Thyroid gland (tissue), 4 donors: ENCODE results near the gene POFUT2. TPM values are rescaled to one million over a fixed set of nuclear protein-coding genes. Genes with fewer than 3 reads are reported as not detected.

Source experiments
- DNase-seq, 2 donors: peaks; one replicate each; pipeline ENCODE4 v3.0.0-alpha.2; 2019
- H3K27ac ChIP-seq, 3 donors: fragments of 200-600 bp; sonication (generic); 1 replicate in 2 of 3; 2 replicates in 1 of 3; pipeline ENCODE4 v1.5.1; 2016 to 2019; ENCODE audit warnings: mild to moderate bottlenecking in 1 of 3, moderate library complexity in 1 of 3
- H3K27me3 ChIP-seq: fragments of 200-600 bp; sonication (generic); one replicate; pipeline ENCODE4 v1.5.1; 2019
- H3K36me3 ChIP-seq, 2 donors: fragments of 200-600 bp; sonication (generic); one replicate each; pipeline ENCODE4 v1.5.1; 2016 to 2019
- H3K4me1 ChIP-seq, 2 donors: fragments of 200-600 bp; sonication (generic); one replicate each; pipeline ENCODE4 v1.5.1; 2017 to 2019
- H3K4me3 ChIP-seq, 3 donors: fragments of 200-600 bp; sonication (generic); replicated peaks in 1 of 3; 1 replicate in 2 of 3; 2 replicates in 1 of 3; pipeline ENCODE4 v1.5.1; 2016; ENCODE audit warnings: mild to moderate bottlenecking in 1 of 3
- H3K9me3 ChIP-seq: fragments of 200-600 bp; sonication (generic); one replicate; pipeline ENCODE4 v1.5.1; 2017
- POLR2A ChIP-seq, 2 donors: fragments of 450-650 bp; IDR thresholded peaks; one replicate each; pipeline ENCODE4 v1.6.1; 2017; ENCODE audit warnings: antibody characterized with exemption in 2 of 2, mild to moderate bottlenecking in 2 of 2, moderate library complexity in 1 of 2
- WGBS, 2 donors: methylation state at CpG; one replicate each; pipeline ENCODE4 v1.1.5; 2017; 5-methylcytosine and 5-hydroxymethylcytosine counted together
- intact Hi-C: fragments of 100-400 bp; cut with DNase I; formaldehyde crosslinking; loops from one replicate; pipeline ENCODE4 v1.15.1; 2023
- total RNA-seq, 4 donors: library from RNA; depleted of rRNA; stranded (reverse); fragments of >200 nt; gene quantifications; one replicate each; pipeline ENCODE4 v1.2.3, GENCODE V29; 2016
- TF ChIP-seq, protein P1 (sequence below), 6 experiments: fragments of 200-600 bp in 3 of 6; fragments of 450-650 bp in 3 of 6; sonication (generic) in 3 of 6; IDR thresholded peaks; one replicate each; pipeline ENCODE4 v1.5.1; 2016 to 2019; ENCODE audit warnings: antibody characterized with exemption in 6 of 6, mild to moderate bottlenecking in 2 of 6, inconsistent platforms in 1 of 6, moderate library complexity in 1 of 6

Gene POFUT2
- total RNA-seq, 4 donors from 2014 or later = 20.2 to 52.2 (median 40.5) TPM

DNA sequence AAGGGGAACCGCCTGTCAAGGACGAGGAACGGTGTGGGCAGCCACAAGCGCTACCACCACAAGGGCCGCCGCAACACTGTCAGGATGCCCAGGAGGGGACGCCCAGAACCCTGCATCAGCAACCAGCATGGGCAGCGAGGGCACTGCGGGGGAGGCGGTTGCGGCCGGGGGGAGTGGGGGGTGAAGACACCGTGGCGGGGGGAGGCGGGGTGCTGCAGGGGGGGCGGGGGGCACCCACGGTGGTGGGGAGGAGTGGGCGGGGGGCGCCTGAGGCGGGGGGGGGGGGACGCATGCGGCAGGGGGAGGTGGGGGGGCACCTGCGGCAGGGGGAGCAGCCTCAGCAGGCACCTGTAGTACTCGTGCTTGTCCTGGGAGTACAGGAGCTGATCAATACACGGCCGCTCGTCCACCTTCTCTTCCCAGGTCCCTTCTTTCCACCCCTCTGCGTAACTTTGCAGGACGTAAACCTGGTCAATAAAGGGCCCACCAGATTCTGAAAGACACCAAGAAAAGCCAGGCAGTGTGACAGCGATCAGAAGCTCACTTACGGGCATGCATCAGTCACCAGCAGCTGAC, 4.6 kb downstream of the POFUT2 start:
- Histone ChIP-seq H3K9me3 (no peaks in the 10 kb centered on the region), H3K4me1 (peaks cover 5 to 8% of the 10 kb centered on the region in 2 donors), H3K4me3 (no peak overlapping the region), H3K27ac (no peak overlapping the region), H3K36me3 (peaks cover 62 to 68% of the 10 kb centered on the region in 2 donors), H3K27me3 (no peaks in the 10 kb centered on the region)
- intact Hi-C loops = loop anchor here (10.0 kb wide), 2 partner anchors 312 to 338 kb away; partner anchors contain the start of gene SLX9
- no peak for DNase-seq
- TF ChIP-seq POLR2A (IDR thresholded peaks at IDR 0.05) = no peak
- TF ChIP-seq, protein P1, sequence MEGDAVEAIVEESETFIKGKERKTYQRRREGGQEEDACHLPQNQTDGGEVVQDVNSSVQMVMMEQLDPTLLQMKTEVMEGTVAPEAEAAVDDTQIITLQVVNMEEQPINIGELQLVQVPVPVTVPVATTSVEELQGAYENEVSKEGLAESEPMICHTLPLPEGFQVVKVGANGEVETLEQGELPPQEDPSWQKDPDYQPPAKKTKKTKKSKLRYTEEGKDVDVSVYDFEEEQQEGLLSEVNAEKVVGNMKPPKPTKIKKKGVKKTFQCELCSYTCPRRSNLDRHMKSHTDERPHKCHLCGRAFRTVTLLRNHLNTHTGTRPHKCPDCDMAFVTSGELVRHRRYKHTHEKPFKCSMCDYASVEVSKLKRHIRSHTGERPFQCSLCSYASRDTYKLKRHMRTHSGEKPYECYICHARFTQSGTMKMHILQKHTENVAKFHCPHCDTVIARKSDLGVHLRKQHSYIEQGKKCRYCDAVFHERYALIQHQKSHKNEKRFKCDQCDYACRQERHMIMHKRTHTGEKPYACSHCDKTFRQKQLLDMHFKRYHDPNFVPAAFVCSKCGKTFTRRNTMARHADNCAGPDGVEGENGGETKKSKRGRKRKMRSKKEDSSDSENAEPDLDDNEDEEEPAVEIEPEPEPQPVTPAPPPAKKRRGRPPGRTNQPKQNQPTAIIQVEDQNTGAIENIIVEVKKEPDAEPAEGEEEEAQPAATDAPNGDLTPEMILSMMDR (IDR thresholded peaks at IDR 0.05) = no peak
- 96 to 97% methylated on average over 9 to 17 of the region's 31 CpGs for WGBS, 2 donors

GRCh38 chr21:45282283-45283034, 5.2 kb downstream of the POFUT2 start:
- WGBS, 2 donors = 89 to 92% methylated on average over 17 to 22 of the region's 22 CpGs
- no peaks in the 10 kb centered on the region for H3K27me3 ChIP-seq
- intact Hi-C loops = loop anchor here (10.0 kb wide), 2 partner anchors 312 to 338 kb away; partner anchors contain the start of gene SLX9
- no peak overlapping the region for H3K4me3 ChIP-seq
- no peak overlapping the region for H3K27ac ChIP-seq
- peaks cover 5 to 8% of the 10 kb centered on the region in 2 donors for H3K4me1 ChIP-seq
- DNase-seq = no peak
- H3K9me3 ChIP-seq = no peaks in the 10 kb centered on the region
- no peak for TF ChIP-seq POLR2A (IDR thresholded peaks at IDR 0.05)
- TF ChIP-seq, protein P1 (IDR thresholded peaks at IDR 0.05) = no peak
- peaks cover 68 to 73% of the 10 kb centered on the region in 2 donors for H3K36me3 ChIP-seq

DNA sequence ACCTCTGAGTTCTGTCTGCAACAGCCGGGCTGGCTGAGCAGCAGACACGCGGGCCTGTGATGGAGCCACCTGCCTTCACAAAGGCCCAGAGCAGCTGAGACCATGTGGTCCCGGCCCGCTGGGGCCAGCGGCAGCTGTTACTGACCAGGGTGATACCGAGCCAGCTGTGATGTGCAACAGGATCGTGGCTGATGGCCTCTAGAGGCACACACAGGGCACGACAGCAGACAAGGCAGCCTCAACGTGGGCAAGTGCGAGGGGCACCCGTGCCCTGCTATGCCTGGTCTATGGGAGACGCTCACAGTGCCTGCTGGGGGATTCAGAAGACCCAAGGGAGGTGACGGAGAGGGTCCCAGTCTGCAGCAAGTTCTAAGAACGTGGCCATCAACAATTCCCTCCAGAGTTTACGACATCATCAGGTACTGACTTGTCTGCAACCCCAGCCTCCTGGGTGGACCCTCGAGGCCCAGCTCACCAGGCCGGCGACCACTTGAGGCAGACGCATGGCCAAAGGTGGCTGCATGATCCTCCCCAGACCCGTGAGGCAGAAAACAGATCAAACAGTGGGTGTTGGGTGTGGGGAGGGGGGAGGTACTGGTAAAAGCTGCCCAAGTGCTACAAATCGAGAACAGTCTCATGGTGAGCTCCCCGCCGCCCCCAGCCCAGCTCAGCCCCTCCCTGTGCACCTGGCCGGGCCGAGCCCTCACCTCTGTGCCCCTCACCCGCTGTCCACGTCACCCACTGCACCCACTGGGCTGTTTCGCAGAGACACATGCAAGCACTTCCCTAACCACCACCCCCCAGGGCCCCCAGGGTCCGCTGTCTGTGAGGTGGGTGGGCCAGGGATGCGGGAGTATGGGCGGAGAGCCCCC, 6.0 kb downstream of the POFUT2 start:
- H3K36me3 ChIP-seq = peaks cover 76 to 79% of the 10 kb centered on the region in 2 donors
- H3K27ac ChIP-seq = no peak overlapping the region
- DNase-seq = no peak
- 92 to 93% methylated on average over 23 to 30 of the region's 32 CpGs for WGBS, 2 donors
- no peak overlapping the region for H3K4me3 ChIP-seq
- intact Hi-C loops = loop anchor here (10.0 kb wide), 2 partner anchors 313 to 337 kb away; partner anchors contain the start of gene SLX9
- peaks cover 2 to 4% of the 10 kb centered on the region in 2 donors for H3K4me1 ChIP-seq
- no peaks in the 10 kb centered on the region for H3K27me3 ChIP-seq
- no peaks in the 10 kb centered on the region for H3K9me3 ChIP-seq
- TF ChIP-seq, protein P1 (IDR thresholded peaks at IDR 0.05) = no peak
- no peak for TF ChIP-seq POLR2A (IDR thresholded peaks at IDR 0.05)

GRCh38 chr21:45280969-45281368, 6.7 kb downstream of the POFUT2 start:
- H3K36me3 ChIP-seq = peaks cover 80 to 82% of the 10 kb centered on the region in 2 donors
- intact Hi-C loops = loop anchor here (10.0 kb wide), 2 partner anchors 314 to 336 kb away; partner anchors contain the start of gene SLX9

More at GRCh38 chr21:45280969-45281368, 6.7 kb downstream of the POFUT2 start:
- H3K9me3 ChIP-seq = no peaks in the 10 kb centered on the region
- H3K4me3 ChIP-seq = no peak overlapping the region
- no peaks in the 10 kb centered on the region for H3K27me3 ChIP-seq
- H3K4me1 ChIP-seq = no peaks in the 10 kb centered on the region
- TF ChIP-seq, protein P1 (IDR thresholded peaks at IDR 0.05) = no peak
- no peak for TF ChIP-seq POLR2A (IDR thresholded peaks at IDR 0.05)
- 89 to 95% methylated on average over 9 of the region's 9 CpGs for WGBS, 2 donors
- DNase-seq = no peak
- no peak overlapping the region for H3K27ac ChIP-seq
